ENCODE data around the gene TMEM184B.

Gene TMEM184B

DNA sequence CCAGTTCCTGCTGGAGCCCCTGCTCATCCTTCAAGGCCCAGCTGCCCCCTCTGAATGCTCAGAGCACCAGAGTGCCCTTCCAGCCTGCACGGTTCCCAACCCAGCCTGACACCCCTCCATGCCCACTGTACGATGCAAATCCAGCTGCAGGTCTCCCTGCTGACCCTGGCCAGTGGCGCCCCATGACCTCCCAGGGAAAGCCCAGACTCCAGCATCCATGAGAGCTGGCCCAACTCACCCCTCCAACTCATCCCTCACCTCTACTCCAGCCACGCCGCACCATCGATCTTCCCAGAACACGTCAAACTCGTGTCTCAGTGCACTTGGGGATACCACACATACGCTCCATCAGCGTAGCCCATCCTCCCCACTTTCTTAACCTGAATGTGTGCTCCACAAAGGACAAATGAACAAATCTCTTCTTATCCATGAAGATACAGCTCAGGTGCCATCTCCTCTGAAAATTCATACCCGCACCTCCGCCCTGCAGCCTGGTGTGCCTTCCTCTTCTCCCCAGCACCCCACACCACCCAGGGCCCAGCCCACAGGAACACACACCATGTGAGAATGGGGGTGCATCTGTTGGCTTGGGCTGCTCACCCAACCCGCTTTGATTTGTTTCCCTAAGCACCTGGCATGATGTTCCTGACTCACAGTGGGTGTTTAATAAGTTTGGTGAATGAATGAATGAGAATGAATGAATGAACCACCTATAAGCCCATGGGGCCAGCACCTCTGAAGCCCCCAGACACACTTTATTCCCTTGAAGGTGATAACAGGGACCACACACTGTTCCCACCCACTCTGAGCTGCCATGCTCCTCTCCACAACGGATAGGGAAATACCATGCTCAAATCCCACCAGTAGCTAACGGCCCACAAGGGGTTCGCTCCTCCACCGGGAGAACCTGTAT lies 97.3 kb downstream of the TMEM184B start:
- no peak for DNase-seq

DNA sequence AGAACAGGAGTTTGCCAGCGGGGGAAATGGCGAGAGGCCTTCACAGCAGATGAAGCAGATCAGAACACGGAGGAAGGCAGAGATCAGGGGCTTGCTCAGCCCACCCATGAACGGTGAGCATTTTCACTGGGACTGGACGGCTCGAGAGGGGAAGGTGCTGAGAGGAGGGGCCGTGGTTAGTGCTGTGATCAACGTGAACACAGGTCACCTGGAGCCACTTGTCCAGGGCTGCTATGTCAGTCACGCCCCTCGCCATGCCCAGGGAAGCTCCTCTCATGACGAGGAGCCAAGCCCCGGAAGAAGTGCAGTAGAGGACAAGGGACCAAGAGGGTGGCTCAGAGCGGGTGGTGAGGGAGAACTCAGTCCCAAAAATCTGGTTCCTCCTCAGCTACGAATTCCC lies 98.2 kb downstream of the TMEM184B start:
- DNase-seq: no peak

DNA sequence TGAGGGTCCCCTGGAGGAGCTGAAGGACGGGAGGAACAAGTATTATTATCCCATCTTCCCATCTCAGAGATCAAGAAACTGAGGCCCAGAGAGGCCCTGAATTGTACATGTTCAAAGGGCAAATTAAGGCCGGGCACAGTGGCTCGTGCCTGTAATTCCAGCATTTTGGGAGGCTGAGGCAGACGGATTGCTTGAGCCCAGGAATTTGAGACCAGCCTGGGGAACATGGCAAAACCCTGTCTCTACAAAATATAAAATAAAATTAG lies 99.2 kb downstream of the TMEM184B start:
- DNase-seq: no peak

DNA sequence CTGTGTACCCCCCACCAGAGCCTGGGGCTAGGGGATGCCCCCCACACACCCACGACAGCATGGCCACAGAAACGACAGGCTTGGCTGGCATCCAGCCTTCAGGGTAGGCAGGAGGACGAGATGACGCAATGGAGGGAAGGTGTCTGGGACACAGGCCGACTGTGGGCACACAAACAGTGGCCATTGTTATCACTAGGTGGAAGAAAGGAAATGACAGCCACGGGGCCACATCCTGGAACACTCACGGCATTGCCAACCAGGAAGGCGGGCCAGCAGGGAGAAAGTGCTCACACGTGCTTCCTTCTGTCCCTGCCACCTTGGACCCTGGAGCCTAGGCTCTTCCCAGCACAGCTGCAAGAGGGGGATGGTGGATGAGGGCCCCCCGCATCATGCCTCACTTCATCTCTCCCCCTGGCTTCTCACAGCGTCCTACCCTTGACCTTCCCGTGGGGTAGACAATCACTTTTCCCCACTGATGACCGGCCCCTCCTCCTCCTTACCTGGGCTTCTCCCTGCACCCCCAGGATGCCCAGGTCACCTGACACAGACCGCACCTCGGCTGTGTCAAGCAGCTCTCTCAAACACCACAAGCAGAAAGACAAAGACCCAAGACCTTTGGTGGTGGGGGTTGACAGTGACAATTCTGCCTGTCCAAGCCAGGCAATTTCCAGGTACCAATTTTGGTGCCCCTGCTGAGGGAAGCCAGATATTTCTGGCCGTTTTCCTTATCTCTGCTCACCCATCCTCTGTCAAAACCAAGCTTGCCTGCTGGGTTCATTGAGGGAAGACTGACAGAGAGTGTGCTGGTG lies 99.8 kb downstream of the TMEM184B start:
- DNase-seq: no peak

DNA sequence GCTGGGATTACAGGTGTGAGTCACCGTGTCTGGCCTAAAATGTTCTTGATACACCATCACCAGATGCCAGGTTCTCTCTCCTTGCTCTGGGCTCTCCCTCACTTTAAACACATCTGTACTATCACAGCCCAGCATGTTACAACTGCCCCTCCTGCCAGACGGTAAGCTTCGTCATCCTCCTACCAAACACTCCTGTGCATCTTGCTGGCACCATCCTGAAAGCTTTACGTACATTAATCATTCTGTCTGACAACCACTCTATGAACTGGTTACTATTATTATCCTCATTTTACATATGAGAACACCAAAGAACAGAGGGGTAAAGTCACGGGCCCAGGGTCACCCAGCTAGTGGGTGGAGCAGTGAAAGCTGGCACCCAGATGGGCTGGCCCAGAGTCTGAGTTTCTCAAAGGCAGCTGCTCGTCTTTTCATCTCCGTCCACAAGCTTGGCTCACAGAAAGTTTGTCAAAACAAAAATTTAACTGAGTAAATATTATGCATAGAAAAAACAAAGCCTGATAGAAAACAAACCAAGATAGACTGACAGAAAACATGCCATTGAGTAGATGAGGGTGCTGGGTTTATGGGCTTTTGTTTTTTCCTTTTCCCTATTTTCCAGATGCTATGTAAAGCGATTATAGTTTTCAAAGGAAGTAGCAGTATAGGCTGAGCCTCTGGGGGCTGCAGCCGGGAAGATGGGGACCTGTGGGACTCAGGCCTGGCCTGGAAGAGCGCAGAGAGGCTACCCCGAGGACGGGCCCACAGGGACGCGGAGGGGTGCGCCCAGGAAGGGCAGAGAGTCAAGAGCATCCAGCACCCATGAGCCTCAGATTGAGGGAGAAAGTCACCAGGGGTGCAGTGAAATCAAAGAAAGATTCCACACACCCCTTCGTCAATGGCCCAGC lies 100.6 kb downstream of the TMEM184B start:
- no peak for DNase-seq

DNA sequence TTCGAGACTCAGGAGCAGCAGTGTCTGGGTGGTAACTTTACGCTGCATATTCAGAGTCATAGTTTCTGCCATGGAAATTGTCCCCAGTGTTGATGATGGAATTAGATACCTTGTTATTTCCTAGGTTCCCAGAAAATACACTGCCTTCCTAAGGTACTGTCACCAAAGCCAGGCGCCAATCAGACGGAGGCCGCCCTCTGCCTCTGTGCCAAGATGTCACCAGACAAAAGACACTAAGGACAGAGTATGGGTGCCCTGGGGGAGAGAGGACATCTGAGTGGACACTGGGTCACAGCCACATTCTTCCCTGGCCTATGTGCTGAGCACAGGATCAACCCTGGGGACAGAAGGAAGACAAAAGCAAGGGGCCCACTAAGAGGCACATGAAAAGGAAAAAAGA lies 102.3 kb downstream of the TMEM184B start:
- no peak for DNase-seq
